Suprapubic skin (tissue), 4 donors: Measurements from ENCODE around the gene GOLGA8K. TPM values are rescaled to one million over a fixed set of nuclear protein-coding genes. Genes with fewer than 3 reads are reported as not detected.
"Not testable (repeated sequence)": the region's sequence is repeated elsewhere in the genome, so short reads cannot be mapped to it uniquely, and the experiment has no call there.

Source experiments
- DNase-seq, 2 donors: peaks; one replicate each; pipeline ENCODE4 v3.0.0-alpha.2; 2019; ENCODE audit warnings: low spot score in 2 of 2
- H3K27ac ChIP-seq: fragments of 200-600 bp; sonication (generic); one replicate; pipeline ENCODE4 v1.5.1; 2019
- H3K27me3 ChIP-seq: fragments of 200-600 bp; sonication (generic); one replicate; pipeline ENCODE4 v1.5.1; 2019
- H3K36me3 ChIP-seq: fragments of 200-600 bp; sonication (generic); one replicate; pipeline ENCODE4 v1.5.1; 2019
- H3K4me1 ChIP-seq: fragments of 200-600 bp; sonication (generic); one replicate; pipeline ENCODE4 v1.5.1; 2019
- H3K4me3 ChIP-seq: fragments of 200-600 bp; sonication (generic); one replicate; pipeline ENCODE4 v1.5.1; 2019; ENCODE audit warnings: mild to moderate bottlenecking
- H3K9me3 ChIP-seq: fragments of 200-600 bp; sonication (generic); one replicate; pipeline ENCODE4 v1.5.1; 2019
- WGBS: methylation state at CpG from one replicate; pipeline ENCODE4 v1.1.5; 2018; 5-methylcytosine and 5-hydroxymethylcytosine counted together
- total RNA-seq, 4 donors: library from RNA; depleted of rRNA; stranded (reverse); fragments of >200 nt; gene quantifications; one replicate each; pipeline ENCODE4 v1.1.0, GENCODE V29; 2016

The GOLGA8K gene
- total RNA-seq, 4 donors from 2014 or later, result 0.76 to 1.6 TPM; not detected in 2

DNA sequence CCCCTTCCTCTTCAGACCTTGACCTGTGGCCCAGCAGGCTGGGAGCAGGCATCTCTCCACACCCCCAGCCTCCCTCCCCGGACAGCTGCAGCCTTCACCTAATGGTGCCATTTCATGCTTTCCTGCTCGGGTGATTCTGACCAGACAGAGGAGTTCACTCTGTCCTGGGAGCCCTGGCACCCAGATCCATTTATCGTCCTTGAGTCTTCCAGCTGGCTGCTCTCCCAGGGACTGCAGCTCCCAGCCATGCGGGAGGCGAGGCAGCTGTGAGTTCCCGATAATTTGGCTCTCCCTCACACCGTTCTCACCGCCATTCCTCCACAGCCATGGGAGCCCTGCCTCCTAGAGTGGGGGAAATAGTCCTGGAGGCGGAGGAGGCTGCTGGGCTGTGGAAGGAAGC is 32.6 kb downstream of the GOLGA8K start:
- not testable (repeated sequence) for DNase-seq, H3K4me1 ChIP-seq, H3K27ac ChIP-seq, H3K9me3 ChIP-seq, H3K27me3 ChIP-seq, H3K36me3 ChIP-seq, H3K4me3 ChIP-seq
- no CpG with 5 or more reads among the region's 9 CpGs for WGBS

- H3K27me3 ChIP-seq, H3K9me3 ChIP-seq, H3K27ac ChIP-seq, H3K4me3 ChIP-seq, DNase-seq, H3K36me3 ChIP-seq, H3K4me1 ChIP-seq: not testable (repeated sequence)
- no CpG with 5 or more reads among the region's 2 CpGs for WGBS
Measured at GRCh38 chr15:32370064-32370463, 33.0 kb downstream of the GOLGA8K start.

- H3K4me1 ChIP-seq, H3K9me3 ChIP-seq, H3K36me3 ChIP-seq, H3K4me3 ChIP-seq, H3K27me3 ChIP-seq, H3K27ac ChIP-seq, DNase-seq: not testable (repeated sequence)
- WGBS, result no CpG with 5 or more reads among the region's 7 CpGs
Measured at GRCh38 chr15:32366492-32366891, 36.6 kb downstream of the GOLGA8K start.

DNA sequence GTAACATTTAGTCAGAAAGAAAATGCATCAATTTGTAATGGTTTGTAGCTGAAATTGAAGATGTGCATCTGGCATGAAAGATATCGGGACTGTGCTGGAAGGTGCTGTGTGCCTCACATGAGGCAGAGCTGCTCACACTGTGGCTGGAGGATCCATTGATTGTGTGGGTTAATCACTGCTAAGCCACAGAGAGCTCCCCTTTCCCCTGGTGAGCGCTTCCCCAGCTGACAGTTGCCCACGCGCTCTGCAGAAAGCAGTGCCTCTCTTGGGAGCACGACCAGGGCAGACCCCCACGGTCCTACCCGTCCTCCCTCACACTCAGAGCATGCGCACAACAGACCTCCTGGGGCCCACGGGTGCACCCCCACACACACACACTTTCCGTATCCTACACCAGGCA is 37.1 kb downstream of the GOLGA8K start:
- H3K27me3 ChIP-seq, H3K27ac ChIP-seq, H3K36me3 ChIP-seq, DNase-seq, H3K4me1 ChIP-seq, H3K9me3 ChIP-seq, H3K4me3 ChIP-seq: not testable (repeated sequence)
- no CpG with 5 or more reads among the region's 10 CpGs for WGBS

GRCh38 chr15:32364944-32365343 is 38.1 kb downstream of the GOLGA8K start:
- DNase-seq, result peak in 1 of 2 donors; percentile 43
- H3K4me3 ChIP-seq, H3K4me1 ChIP-seq, H3K27ac ChIP-seq, H3K27me3 ChIP-seq, H3K36me3 ChIP-seq, H3K9me3 ChIP-seq: not testable (repeated sequence)
- WGBS, result no CpG with 5 or more reads among the region's 16 CpGs

GRCh38 chr15:32363449-32363848 is 39.6 kb downstream of the GOLGA8K start:
- H3K27ac ChIP-seq, H3K36me3 ChIP-seq, H3K4me1 ChIP-seq, H3K27me3 ChIP-seq, H3K4me3 ChIP-seq, H3K9me3 ChIP-seq: not testable (repeated sequence)
- WGBS, result 93% methylated on average over 3 of the region's 8 CpGs
- DNase-seq, result peak in 1 of 2 donors; percentile 49

- H3K4me1 ChIP-seq, H3K9me3 ChIP-seq, H3K36me3 ChIP-seq, DNase-seq, H3K27ac ChIP-seq, H3K4me3 ChIP-seq, H3K27me3 ChIP-seq: not testable (repeated sequence)
- no CpG with 5 or more reads among the region's 4 CpGs for WGBS
Measured at GRCh38 chr15:32361662-32362061, 41.4 kb downstream of the GOLGA8K start.

GRCh38 chr15:32358462-32358861 is 44.6 kb downstream of the GOLGA8K start:
- WGBS, result no CpG with 5 or more reads among the region's 1 CpG
- H3K4me3 ChIP-seq, result not testable (repeated sequence)

DNA sequence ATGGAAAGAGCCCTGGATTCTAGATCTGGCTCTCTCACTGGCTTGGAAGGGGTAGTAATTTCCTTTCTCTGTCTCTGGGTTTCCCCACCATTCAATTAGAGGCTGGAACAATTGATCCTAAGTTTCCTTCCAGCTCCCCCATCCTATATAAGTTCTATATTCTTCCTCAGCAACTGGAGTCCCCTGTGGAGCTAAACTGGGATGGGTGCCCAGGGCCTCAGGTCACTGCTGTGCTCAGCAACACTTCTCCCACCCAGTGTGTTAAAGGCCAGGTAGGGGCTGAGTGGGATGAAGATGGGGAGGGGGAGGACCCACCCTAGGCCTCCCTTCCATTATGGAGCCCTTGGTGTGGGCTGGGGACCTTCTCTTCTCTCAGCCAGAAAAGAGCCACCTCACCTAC is 46.2 kb downstream of the GOLGA8K start:
- not testable (repeated sequence) for H3K9me3 ChIP-seq, H3K4me3 ChIP-seq

More at GRCh38 chr15:32358462-32358861, 44.6 kb downstream of the GOLGA8K start:
- not testable (repeated sequence) for H3K4me1 ChIP-seq, H3K27me3 ChIP-seq, H3K36me3 ChIP-seq, H3K27ac ChIP-seq, H3K9me3 ChIP-seq
- peak in 1 of 2 donors; percentile 35 for DNase-seq

GRCh38 chr15:32352748-32353147 is 50.3 kb downstream of the GOLGA8K start:
- H3K27me3 ChIP-seq, H3K9me3 ChIP-seq, H3K36me3 ChIP-seq, H3K4me1 ChIP-seq, H3K27ac ChIP-seq, H3K4me3 ChIP-seq, DNase-seq: not testable (repeated sequence)
- WGBS, result no CpG with 5 or more reads among the region's 7 CpGs

More for the DNA sequence above, 46.2 kb downstream of the GOLGA8K start:
- not testable (repeated sequence) for H3K27me3 ChIP-seq, H3K36me3 ChIP-seq, H3K27ac ChIP-seq, H3K4me1 ChIP-seq
- DNase-seq, result peak in 1 of 2 donors; percentile 58

DNA sequence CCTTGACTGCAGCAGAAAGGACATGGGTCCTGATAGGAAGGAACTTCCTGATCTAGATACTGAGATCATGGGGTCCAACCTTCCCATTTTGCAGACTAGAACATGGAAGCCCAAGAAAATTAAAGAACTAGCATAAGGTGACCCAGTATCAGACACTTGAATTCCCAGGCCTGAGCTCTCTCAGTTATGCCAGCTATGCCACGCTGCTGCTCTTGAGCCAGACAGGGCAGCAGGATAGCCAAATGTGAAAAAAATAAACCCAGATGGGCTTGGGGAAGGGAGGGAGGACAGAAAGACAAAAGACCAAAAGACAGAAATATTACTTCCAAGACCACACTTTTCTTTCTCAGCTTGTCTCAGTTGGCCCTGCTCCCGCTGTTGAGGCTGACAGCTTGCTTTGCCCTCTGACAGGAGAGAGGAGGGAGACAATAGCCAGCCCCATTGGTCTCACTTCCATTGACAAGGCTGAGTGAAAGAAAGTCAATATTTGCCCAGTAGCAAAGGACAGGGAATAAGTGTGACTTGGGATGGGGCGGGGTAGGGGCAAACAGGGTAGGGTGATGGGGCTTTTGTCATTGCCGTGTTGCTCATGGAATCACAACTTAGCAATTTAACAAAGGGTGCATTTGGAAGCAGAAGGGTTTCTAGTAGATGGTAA is 52.4 kb downstream of the GOLGA8K start:
- not testable (repeated sequence) for DNase-seq, H3K4me3 ChIP-seq, H3K27ac ChIP-seq, H3K4me1 ChIP-seq, H3K27me3 ChIP-seq, H3K9me3 ChIP-seq, H3K36me3 ChIP-seq
- WGBS, result 80% methylated on average over 2 of the region's 4 CpGs

GRCh38 chr15:32347037-32347436 is 56.1 kb downstream of the GOLGA8K start:
- H3K36me3 ChIP-seq, DNase-seq, H3K27me3 ChIP-seq, H3K4me1 ChIP-seq, H3K4me3 ChIP-seq, H3K9me3 ChIP-seq, H3K27ac ChIP-seq: not testable (repeated sequence)
- WGBS, result no CpG with 5 or more reads among the region's 31 CpGs

DNA sequence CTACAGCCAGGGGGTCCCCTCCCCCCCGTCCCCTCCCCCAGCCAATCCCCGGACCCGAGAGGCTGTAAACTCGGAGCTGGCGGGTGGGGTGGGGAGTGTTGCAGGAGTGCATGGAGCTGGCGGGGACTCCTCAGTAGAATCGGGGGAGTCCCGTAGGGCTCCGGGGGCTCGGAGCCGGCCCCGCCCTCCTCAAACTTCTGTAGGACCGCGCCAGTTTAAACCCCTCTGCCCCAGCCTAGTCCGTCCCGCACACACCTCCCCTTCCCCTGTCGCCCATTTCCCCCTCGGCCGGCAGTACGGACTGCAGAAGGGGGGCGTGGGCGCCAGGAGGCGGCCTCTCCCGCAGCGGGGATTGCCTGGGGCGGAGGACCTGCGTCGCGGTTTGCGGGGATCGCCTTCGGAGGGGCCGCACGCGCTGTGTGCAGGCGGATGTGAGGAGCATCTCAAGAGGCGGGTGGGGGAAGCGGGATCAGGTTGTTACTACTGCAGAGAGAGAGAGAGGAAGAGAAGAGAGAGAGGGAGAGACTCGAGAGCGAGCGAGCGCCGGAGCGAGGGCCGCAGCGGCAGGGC is 57.0 kb downstream of the GOLGA8K start:
- H3K4me3 ChIP-seq, H3K36me3 ChIP-seq, H3K27ac ChIP-seq, H3K27me3 ChIP-seq, DNase-seq, H3K4me1 ChIP-seq, H3K9me3 ChIP-seq: not testable (repeated sequence)
- WGBS, result no CpG with 5 or more reads among the region's 46 CpGs

GRCh38 chr15:32343921-32344320 is 59.2 kb downstream of the GOLGA8K start:
- not testable (repeated sequence) for H3K9me3 ChIP-seq, DNase-seq, H3K36me3 ChIP-seq, H3K4me1 ChIP-seq, H3K27ac ChIP-seq, H3K4me3 ChIP-seq, H3K27me3 ChIP-seq
- WGBS, result 60% methylated on average over 2 of the region's 3 CpGs
